KMS-11 (cell line): ENCODE results near the gene TWIST2.

ENCODE experiments used
- H2AFZ ChIP-seq: fragments of 200-600 bp; sonication (generic); 2 replicates; pipeline ENCODE4 v1.6.1; 2016; ENCODE audit warnings: antibody characterized with exemption, mixed run types, low read depth
- H3K27ac ChIP-seq: fragments of 200-600 bp; sonication (generic); 2 replicates; pipeline ENCODE4 v1.6.1; 2016; ENCODE audit warnings: mild to moderate bottlenecking, mixed run types
- H3K27me3 ChIP-seq: fragments of 200-600 bp; sonication (generic); 2 replicates; pipeline ENCODE4 v1.6.1; 2017; ENCODE audit warnings: mild to moderate bottlenecking, low read depth, mixed run types, moderate library complexity; ENCODE audit not compliant: insufficient read depth
- H3K36me3 ChIP-seq: fragments of 200-600 bp; sonication (generic); 2 replicates; pipeline ENCODE4 v1.6.1; 2017; ENCODE audit warnings: mild to moderate bottlenecking, mixed run types; ENCODE audit not compliant: insufficient read depth
- H3K4me1 ChIP-seq: fragments of 200-600 bp; sonication (generic); 2 replicates; pipeline ENCODE4 v1.6.1; 2016; ENCODE audit warnings: mild to moderate bottlenecking, low read depth, mixed run types; ENCODE audit not compliant: poor library complexity, severe bottlenecking
- H3K4me2 ChIP-seq: fragments of 200-600 bp; sonication (generic); 2 replicates; pipeline ENCODE4 v1.7.0; 2016; ENCODE audit warnings: mild to moderate bottlenecking, mixed run types
- H3K4me3 ChIP-seq: fragments of 200-600 bp; sonication (generic); IDR thresholded peaks from 2 replicates; pipeline ENCODE4 v1.6.1; 2017; ENCODE audit warnings: low read depth, low read length, mixed read lengths; ENCODE audit not compliant: insufficient read depth
- H3K79me2 ChIP-seq: fragments of 200-600 bp; sonication (generic); 2 replicates; pipeline ENCODE4 v1.6.1; 2016; ENCODE audit warnings: low read depth, mixed run types; ENCODE audit not compliant: insufficient read depth
- H3K9ac ChIP-seq: fragments of 200-600 bp; sonication (generic); 2 replicates; pipeline ENCODE4 v1.6.1; 2016; ENCODE audit warnings: mild to moderate bottlenecking, mixed run types
- H4K20me1 ChIP-seq: fragments of 200-600 bp; sonication (generic); 2 replicates; pipeline ENCODE4 v1.6.1; 2016; ENCODE audit warnings: mild to moderate bottlenecking, mixed run types; ENCODE audit not compliant: insufficient read depth
- TF ChIP-seq, protein P1 (sequence below): fragments of 200-600 bp; sonication (generic); conservative IDR thresholded peaks from 2 replicates; pipeline ENCODE4 v1.6.1; 2017; ENCODE audit warnings: low read depth, mild to moderate bottlenecking, antibody characterized with exemption, low read length, moderate library complexity, mixed read lengths

TWIST2 gene

DNA sequence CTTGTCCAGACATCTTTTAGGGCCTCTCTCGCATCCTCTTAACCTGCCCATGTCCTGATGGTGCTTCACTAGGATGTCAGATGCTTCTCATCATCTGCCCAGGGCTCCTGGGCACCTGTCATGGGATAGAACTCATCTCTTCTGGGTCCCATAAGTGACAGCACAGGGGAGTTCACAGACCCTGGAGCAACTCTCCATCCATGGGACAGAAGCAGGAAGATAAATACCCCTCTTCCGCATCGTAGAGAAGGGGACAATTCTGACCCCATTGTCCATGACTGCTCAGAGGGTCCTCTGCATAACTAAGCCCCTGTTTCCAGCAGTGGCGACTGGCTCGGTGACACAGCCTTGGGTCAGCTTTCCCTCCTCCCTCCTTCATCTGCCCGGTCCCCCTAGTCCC lies 82.3 kb downstream of the TWIST2 start:
- TF ChIP-seq, protein P1, sequence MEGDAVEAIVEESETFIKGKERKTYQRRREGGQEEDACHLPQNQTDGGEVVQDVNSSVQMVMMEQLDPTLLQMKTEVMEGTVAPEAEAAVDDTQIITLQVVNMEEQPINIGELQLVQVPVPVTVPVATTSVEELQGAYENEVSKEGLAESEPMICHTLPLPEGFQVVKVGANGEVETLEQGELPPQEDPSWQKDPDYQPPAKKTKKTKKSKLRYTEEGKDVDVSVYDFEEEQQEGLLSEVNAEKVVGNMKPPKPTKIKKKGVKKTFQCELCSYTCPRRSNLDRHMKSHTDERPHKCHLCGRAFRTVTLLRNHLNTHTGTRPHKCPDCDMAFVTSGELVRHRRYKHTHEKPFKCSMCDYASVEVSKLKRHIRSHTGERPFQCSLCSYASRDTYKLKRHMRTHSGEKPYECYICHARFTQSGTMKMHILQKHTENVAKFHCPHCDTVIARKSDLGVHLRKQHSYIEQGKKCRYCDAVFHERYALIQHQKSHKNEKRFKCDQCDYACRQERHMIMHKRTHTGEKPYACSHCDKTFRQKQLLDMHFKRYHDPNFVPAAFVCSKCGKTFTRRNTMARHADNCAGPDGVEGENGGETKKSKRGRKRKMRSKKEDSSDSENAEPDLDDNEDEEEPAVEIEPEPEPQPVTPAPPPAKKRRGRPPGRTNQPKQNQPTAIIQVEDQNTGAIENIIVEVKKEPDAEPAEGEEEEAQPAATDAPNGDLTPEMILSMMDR: no peak
- Histone ChIP-seq H3K4me2 (no peak overlapping the region), H3K27me3 (peaks cover 12% of the 10 kb centered on the region; the same call in 1 of the 2 replicates), H3K9ac (no peak overlapping the region), H3K27ac (no peak overlapping the region), H3K4me3 (no peak overlapping the region), H3K36me3 (no peaks in the 10 kb centered on the region), H4K20me1 (no peaks in the 10 kb centered on the region), H3K79me2 (no peaks in the 10 kb centered on the region), H3K4me1 (no peaks in the 10 kb centered on the region), H2AFZ (no peak overlapping the region)

DNA sequence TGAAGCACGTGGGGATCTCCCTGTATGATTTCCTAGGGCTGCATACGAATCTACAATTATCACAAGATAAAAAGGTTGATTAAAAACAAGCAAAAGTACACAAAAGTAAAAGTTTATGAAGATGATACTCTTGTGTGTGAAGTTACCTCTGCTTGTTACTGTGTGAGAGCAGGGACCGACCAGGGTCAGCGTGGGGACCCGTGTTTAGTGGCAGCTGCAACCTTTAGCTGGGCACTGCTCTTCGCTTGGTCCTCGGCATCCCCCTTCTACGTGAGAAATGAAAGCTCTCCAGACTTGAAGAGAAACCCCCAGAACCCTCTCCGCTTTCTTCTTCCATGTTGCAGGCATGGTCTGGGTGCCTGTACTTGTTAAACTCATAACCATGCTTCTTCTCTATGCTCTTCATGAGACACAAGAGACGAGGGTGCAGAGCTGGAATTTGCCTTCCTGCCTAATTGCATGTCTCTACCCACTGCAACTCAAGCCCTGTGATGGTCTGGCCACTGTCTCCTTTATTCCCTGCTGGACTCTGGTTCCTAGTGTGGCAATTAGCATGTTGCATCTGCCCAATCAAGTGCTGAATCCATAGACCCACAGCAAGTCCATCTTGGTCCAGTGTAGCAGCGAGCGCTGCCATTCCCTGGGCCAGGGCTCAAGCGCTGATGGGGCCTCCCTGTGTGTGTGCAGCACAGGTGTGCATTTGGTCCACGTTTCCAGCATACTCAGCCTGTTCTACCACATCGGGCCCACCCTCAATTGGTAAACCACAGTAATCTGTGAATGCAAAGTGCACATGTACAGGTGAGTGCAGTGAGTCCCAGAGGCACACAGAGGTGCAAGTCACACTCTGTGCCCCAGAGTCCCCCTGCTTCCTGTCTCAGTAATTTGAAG lies 88.5 kb downstream of the TWIST2 start:
- peaks cover 2% of the 10 kb centered on the region; the same call in 1 of the 2 replicates for H3K27me3 ChIP-seq
- TF ChIP-seq, protein P1: no peak
- H3K27ac ChIP-seq: no peak overlapping the region
- no peak overlapping the region for H3K4me2 ChIP-seq
- no peak overlapping the region for H2AFZ ChIP-seq
- no peaks in the 10 kb centered on the region for H3K4me1 ChIP-seq
- no peaks in the 10 kb centered on the region for H4K20me1 ChIP-seq
- no peaks in the 10 kb centered on the region for H3K36me3 ChIP-seq
- no peak overlapping the region for H3K4me3 ChIP-seq
- H3K79me2 ChIP-seq: no peaks in the 10 kb centered on the region
- H3K9ac ChIP-seq: no peak overlapping the region

DNA sequence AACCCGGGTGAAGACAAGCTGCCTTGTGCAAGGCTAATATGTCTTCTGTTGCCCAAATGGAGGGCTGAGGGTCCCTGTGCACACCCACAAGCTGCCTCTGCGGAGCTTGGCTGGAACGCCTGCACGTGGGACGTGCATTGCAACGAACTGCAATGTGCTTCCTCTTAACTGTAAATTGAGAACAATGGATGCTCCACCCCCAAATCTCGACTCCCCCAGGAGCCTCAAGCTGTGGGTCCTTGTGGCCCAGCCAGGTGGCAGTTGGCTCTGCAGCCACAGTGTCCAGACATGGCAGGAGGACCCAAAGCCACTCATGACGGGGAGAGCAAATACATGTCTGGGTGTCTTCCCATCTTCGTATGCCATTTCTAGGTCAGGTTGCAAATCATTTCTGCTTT lies 90.1 kb downstream of the TWIST2 start:
- H3K9ac ChIP-seq: no peak overlapping the region
- no peaks in the 10 kb centered on the region for H4K20me1 ChIP-seq
- H2AFZ ChIP-seq: no peak overlapping the region
- no peak overlapping the region for H3K27ac ChIP-seq
- no peaks in the 10 kb centered on the region for H3K4me1 ChIP-seq
- peaks cover 8% of the 10 kb centered on the region; the same call in 1 of the 2 replicates for H3K27me3 ChIP-seq
- H3K79me2 ChIP-seq: no peaks in the 10 kb centered on the region
- no peaks in the 10 kb centered on the region for H3K36me3 ChIP-seq
- H3K4me2 ChIP-seq: no peak overlapping the region
- no peak overlapping the region for H3K4me3 ChIP-seq
- TF ChIP-seq, protein P1: no peak

GRCh38 chr2:238938401-238939055 lies 90.6 kb downstream of the TWIST2 start:
- Histone ChIP-seq H3K27me3 (peaks cover 10% of the 10 kb centered on the region; the same call in 1 of the 2 replicates), H3K27ac (no peak overlapping the region), H4K20me1 (no peaks in the 10 kb centered on the region), H3K4me3 (no peak overlapping the region), H3K36me3 (no peaks in the 10 kb centered on the region), H3K4me1 (no peaks in the 10 kb centered on the region), H3K4me2 (no peak overlapping the region), H2AFZ (no peak overlapping the region), H3K9ac (no peak overlapping the region), H3K79me2 (no peaks in the 10 kb centered on the region)
- TF ChIP-seq, protein P1: no peak
